Stimulated activated CD8-positive, alpha-beta memory T cell treated with anti-CD3 and anti-CD28 coated beads, Interleukin-15, amount 100 ng/mL, for 24 hours (primary cell): Measurements from ENCODE around the gene OSER1.
"Not testable (repeated sequence)": the region's sequence is repeated elsewhere in the genome, so short reads cannot be mapped to it uniquely, and the experiment has no call there.

Source experiments
- DNase-seq: peaks from one replicate; pipeline ENCODE4 v3.0.0-alpha.2; 2020; ENCODE audit warnings: low read depth

The OSER1 gene

GRCh38 chr20:44210406-44211176 is at the start of gene OSER1:
OSER1 (minus strand) TSS chr20:44210771; CDS start chr20:44206957, 3,814 bp downstream.
- DNase-seq = peak; percentile 97

DNA sequence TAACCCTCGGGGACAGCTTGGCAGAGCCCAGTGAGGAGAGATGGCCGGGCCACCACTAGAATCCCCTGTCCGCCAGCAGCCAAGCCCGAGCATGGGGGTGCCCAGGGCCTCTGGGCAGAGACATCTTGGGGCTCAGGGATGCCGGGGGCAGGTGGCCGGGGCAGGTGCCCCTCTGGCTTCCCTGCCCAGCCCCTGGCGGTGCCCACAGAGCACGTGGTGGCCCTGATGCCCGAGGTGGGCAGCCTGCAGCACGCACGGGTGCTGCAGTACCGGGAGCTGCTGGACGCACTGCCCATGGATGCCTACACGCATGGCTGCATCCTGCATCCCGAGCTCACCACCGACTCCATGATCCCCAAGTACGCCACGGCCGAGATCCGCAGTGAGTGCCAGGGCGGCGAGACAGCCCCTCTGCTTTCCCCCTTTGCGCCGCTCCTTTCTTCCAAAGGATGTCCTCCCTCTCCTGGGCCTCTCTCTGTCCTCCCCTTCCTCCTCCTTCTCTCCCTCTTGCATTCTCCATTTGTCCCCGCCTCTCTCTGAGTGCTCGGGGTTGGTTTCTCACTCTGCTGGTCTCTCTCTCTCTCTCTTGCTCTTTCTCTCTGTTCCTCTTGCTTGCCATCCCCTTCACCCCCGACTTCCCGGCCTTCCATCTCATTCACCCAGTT is 47.8 kb upstream of the OSER1 start:
- no peak for DNase-seq

DNA sequence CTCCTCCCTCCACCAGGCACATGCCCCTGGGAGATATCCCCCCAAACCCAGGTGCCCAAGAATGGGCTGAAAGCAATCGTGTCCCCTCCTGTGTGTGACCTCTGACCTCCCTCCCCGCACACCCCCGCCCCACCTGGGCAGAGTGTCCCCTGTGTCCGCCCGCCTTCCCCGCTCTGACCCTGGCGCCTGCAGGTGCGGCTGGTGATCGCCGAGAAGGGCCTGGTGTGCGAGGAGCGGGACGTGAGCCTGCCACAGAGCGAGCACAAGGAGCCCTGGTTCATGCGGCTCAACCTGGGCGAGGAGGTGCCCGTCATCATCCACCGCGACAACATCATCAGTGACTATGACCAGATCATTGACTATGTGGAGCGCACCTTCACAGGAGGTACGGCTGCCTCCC is 46.4 kb upstream of the OSER1 start:
- no peak for DNase-seq

GRCh38 chr20:44255942-44256341 is 45.4 kb upstream of the OSER1 start:
- no peak for DNase-seq

GRCh38 chr20:44254073-44254472 is 43.5 kb upstream of the OSER1 start:
- no peak for DNase-seq

DNA sequence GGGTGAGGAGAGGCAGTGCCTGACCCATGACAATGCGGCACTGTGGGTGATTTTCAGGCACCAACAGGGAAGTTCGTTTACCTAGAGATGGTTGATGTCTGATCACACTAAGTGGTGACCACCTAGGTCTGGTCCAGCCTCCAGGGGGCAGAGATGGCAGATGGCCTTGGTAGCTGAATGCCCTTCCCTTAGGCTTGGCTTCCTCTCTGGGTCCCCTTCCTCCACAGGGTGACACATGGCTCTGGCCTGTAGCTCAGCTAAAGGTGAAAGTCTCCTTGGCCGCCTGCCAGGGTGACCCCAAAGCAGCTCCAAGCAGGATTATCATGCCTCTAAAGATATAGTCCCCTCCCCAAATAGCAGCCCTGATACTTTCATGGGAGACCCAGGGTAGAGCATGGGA is 43.0 kb upstream of the OSER1 start:
- DNase-seq = no peak

- DNase-seq = no peak
These were observed 40.7 kb upstream of the OSER1 start for GRCh38 chr20:44251284-44251683.

- DNase-seq = no peak
These were observed 37.8 kb upstream of the OSER1 start for GRCh38 chr20:44248410-44248759.

- no peak for DNase-seq
These were observed 37.2 kb upstream of the OSER1 start for GRCh38 chr20:44247586-44248409.

- no peak for DNase-seq
These were observed 36.6 kb upstream of the OSER1 start, which contains the start of gene GDAP1L1 for GRCh38 chr20:44247131-44247571. GDAP1L1 (plus strand) TSS chr20:44247308; CDS start chr20:44247335, 27 bp downstream.

GRCh38 chr20:44245977-44246376 is 35.4 kb upstream of the OSER1 start:
- DNase-seq = no peak

DNA sequence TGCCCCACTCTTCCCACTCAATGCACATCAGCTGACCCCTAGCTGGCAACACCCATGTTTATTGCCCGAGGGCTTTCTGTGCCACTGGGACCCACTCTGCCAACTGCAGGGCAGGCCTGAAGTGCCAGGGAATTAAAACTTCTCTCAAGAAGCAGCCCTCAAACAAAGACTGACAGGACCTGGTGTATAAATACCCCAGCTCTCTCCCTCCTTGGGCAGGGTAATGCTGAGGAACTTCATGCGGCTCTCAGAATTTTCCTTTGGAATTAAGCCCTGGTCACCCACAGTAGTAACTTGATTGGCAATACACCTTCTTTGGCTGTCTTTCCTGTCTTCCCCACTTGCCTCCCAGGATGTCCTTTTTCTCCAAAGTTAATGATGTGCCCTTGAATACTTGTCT is 31.2 kb upstream of the OSER1 start:
- no peak for DNase-seq

DNA sequence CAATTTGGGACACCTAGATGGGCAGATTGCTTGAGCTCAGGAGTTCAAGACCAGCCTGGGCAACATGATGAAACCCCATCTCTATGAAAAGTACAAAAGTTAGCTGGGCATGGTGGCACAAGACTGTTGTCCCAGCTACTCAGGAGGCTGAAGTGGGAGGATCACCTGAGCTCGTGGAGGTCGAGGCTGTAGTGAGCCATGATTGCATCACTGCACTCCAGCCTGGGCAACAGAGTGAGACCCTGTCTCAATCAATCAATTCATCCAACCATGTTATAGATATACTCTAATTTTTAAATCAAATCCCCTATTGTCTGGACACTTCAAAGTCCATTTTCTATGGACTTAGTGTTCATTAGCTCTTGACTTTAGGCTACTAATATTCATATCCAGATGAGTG is 26.3 kb upstream of the OSER1 start:
- DNase-seq = not testable (repeated sequence)

DNA sequence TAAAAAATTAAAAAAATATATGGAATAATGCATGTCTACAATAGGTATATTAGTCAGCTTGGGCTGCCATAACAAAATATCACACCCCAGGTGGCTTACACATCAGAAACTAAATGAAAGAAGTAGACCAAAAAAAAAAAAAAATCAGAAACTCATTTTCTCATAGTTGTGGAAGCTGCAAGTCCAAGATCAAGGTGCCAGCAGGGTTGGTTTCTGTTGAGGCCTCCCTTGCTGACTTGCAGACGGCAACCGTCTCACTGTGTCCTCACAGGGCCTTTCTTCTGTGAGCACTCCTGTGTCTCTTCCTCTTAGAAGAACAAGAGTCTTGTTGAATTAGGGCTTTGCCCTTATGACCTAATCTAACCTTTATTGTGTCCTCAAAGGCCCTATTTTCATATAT is 25.1 kb upstream of the OSER1 start:
- DNase-seq = no peak

GRCh38 chr20:44234566-44235317 is 24.2 kb upstream of the OSER1 start:
- no peak for DNase-seq

DNA sequence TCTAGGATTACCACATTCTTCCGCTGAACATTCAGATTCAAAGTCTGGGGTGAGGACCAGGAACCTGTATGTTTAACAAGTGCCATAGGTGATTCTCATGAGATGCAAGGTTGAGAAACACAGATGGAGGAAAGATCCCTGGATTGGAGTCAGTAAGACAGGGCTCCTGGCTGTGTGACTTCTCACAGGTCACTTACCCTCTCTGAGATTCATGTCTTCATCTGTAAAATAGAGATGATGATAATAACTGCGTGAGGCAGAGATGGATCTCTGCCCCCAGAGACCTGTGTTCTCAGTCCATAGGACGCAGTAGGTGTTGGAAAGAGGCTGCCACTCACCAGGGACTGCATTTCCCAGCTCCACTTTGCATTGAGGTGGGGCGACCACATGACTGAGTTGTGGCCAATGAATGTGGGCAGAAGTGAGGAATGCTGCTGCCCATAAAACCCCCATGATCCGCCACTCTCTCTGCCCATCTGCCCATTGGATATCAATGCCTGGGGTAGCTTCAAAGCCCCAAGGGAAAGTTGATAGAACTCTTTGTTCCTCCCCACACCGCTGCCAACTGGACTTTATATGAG is 23.0 kb upstream of the OSER1 start:
- DNase-seq = no peak

DNA sequence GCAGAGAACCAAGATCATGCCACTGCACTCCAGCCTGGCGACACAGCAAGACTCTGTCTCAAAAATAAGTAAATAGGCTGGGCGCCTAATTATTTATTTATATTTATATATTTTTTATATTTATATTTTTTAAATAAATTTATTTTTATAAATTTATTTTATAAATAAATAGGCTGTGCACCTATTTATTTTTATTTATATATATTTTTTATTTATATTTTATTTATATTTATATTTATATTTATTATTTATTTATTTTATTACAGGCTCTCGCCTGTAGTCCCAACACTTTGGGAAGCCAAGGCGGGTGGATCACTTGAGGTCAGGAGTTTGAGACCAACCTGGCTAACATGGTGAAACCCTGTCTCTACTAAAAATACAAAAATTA is 21.9 kb upstream of the OSER1 start:
- DNase-seq = not testable (repeated sequence)

DNA sequence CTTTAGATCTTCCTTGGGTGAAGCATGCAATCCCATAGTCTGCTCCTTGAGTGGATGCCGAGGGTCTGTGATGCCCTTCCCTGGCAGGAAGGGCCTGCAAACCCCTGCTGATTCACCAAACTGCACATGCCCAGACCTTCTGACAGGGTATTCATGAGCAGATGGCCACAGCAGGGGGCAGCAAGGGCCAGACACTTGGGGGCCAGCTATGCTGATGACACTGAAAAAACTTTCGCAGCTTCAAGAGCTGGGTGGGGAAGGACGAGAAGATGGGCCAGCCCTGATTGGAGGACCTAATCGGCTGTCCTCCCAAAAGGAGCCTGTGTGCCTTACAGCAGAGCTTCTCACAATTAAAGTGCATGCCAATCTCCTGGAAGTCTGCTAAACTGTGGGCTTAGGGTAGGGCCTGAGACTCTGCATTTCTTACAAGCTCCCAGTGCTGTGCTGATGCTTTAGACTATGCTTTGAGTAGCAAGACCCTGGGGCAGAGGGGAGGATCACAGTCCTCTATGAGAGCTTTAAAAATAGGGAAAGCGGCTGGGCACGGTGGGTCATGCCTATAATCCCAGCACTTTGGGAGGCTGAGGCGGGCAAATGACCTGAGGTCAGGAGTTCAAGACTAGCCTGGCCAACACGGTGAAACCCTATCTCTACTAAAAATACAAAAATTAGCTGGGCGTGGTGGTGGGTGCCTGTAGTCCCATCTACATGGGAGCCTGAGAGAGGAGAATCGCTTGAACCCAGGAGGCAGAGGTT is 21.3 kb upstream of the OSER1 start:
- no peak for DNase-seq

DNA sequence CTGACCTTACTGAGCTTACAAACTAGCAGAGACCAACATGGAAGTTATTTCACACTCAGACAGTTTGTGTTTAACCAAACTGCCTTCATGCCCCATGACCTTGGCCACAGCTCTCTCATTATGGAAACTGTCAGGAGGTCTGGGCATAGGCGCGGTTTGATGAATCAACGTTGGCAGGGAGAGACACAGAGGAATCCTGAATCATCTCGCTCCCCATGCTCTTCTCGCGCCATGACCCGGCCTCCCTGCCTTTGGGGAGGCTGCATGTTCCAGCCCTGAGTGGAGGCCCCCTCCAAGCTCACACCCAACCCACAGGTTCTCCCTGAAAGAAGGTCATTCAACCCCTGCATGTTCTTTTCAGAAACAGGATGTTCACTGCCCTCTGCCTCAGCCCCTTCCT is 20.6 kb upstream of the OSER1 start:
- no peak for DNase-seq

GRCh38 chr20:44228465-44229258 is 18.1 kb upstream of the OSER1 start:
- DNase-seq = no peak
